Ectodermal cell (in vitro differentiated cells): Measurements from ENCODE around the gene SETD3.
A peak's percentile ranks its signal among the peaks of the same experiment; 100 is the strongest.

Source experiments
- H3K27ac ChIP-seq: 2 replicates; pipeline ENCODE4 v1.7.0; 2013; ENCODE audit warnings: mild to moderate bottlenecking, low read depth, low read length; ENCODE audit not compliant: insufficient read depth, poor library complexity, severe bottlenecking
- H3K27me3 ChIP-seq: 2 replicates; pipeline ENCODE4 v1.7.0; 2013; ENCODE audit warnings: mild to moderate bottlenecking, low read length; ENCODE audit not compliant: insufficient read depth, control insufficient read depth, poor library complexity, severe bottlenecking
- H3K36me3 ChIP-seq: one replicate; pipeline ENCODE4 v1.7.0; 2013; ENCODE audit warnings: low read length; ENCODE audit not compliant: control insufficient read depth, insufficient read depth
- H3K4me1 ChIP-seq: one replicate; pipeline ENCODE4 v1.7.0; 2013; ENCODE audit warnings: low read length; ENCODE audit not compliant: control insufficient read depth, insufficient read depth
- H3K4me3 ChIP-seq: 2 replicates; pipeline ENCODE4 v1.7.0; 2013; ENCODE audit warnings: low read depth, low read length, control low read depth; ENCODE audit not compliant: insufficient read depth
- H3K9me3 ChIP-seq: 2 replicates; pipeline ENCODE4 v1.7.0; 2013; ENCODE audit warnings: mild to moderate bottlenecking, low read length, moderate library complexity; ENCODE audit not compliant: control insufficient read depth
- WGBS, 2 experiments: methylation state at CpG; one replicate each; pipeline ENCODE4 v1.1.7; 2013; ENCODE audit warnings: missing lambda C conversion rate in 2 of 2; 5-methylcytosine and 5-hydroxymethylcytosine counted together

Gene SETD3

GRCh38 chr14:99468836-99469592 is 11.6 kb downstream of the SETD3 start:
- no peak overlapping the region for H3K27ac ChIP-seq
- 90 to 98% methylated on average over 8 of the region's 8 CpGs for WGBS, 2 experiments
- no peaks in the 10 kb centered on the region for H3K27me3 ChIP-seq
- H3K4me1 ChIP-seq = no peaks in the 10 kb centered on the region
- H3K9me3 ChIP-seq = no peaks in the 10 kb centered on the region
- no peaks in the 10 kb centered on the region for H3K36me3 ChIP-seq
- H3K4me3 ChIP-seq = no peak overlapping the region

GRCh38 chr14:99468081-99468480 is 12.6 kb downstream of the SETD3 start:
- Histone ChIP-seq H3K27me3 (no peaks in the 10 kb centered on the region), H3K4me1 (no peaks in the 10 kb centered on the region), H3K36me3 (no peaks in the 10 kb centered on the region), H3K9me3 (no peaks in the 10 kb centered on the region), H3K4me3 (no peak overlapping the region), H3K27ac (no peak overlapping the region)
- WGBS, 2 experiments = 96 to 98% methylated on average over 4 of the region's 4 CpGs

- WGBS, 2 experiments = 89 to 92% methylated on average over 9 of the region's 9 CpGs
- H3K27me3 ChIP-seq = no peaks in the 10 kb centered on the region
Observed at GRCh38 chr14:99467336-99468078, 13.2 kb downstream of the SETD3 start.

GRCh38 chr14:99466758-99467157 is 13.9 kb downstream of the SETD3 start:
- WGBS, 2 experiments = 90 to 95% methylated on average over 2 to 3 of the region's 3 CpGs
- no peaks in the 10 kb centered on the region for H3K9me3 ChIP-seq
- H3K27me3 ChIP-seq = no peaks in the 10 kb centered on the region
- H3K36me3 ChIP-seq = no peaks in the 10 kb centered on the region
- H3K27ac ChIP-seq = no peak overlapping the region
- H3K4me1 ChIP-seq = no peaks in the 10 kb centered on the region
- H3K4me3 ChIP-seq = no peak overlapping the region

More at GRCh38 chr14:99467336-99468078, 13.2 kb downstream of the SETD3 start:
- Histone ChIP-seq H3K4me3 (no peak overlapping the region), H3K36me3 (no peaks in the 10 kb centered on the region), H3K4me1 (no peaks in the 10 kb centered on the region), H3K27ac (no peak overlapping the region), H3K9me3 (no peaks in the 10 kb centered on the region)

GRCh38 chr14:99465288-99465687 is 15.4 kb downstream of the SETD3 start:
- H3K27ac ChIP-seq = no peak overlapping the region
- no peaks in the 10 kb centered on the region for H3K4me1 ChIP-seq
- no peaks in the 10 kb centered on the region for H3K9me3 ChIP-seq
- no peak overlapping the region for H3K4me3 ChIP-seq
- no peaks in the 10 kb centered on the region for H3K27me3 ChIP-seq
- WGBS, 2 experiments = 96 to 97% methylated on average over 9 of the region's 9 CpGs
- H3K36me3 ChIP-seq = no peaks in the 10 kb centered on the region

GRCh38 chr14:99463974-99464373 is 16.7 kb downstream of the SETD3 start:
- Histone ChIP-seq H3K4me1 (no peaks in the 10 kb centered on the region), H3K4me3 (no peak overlapping the region), H3K36me3 (no peaks in the 10 kb centered on the region), H3K27ac (peak overlapping the region; percentile 44), H3K27me3 (no peaks in the 10 kb centered on the region), H3K9me3 (no peaks in the 10 kb centered on the region)
- WGBS, 2 experiments = 87 to 90% methylated on average over 4 of the region's 4 CpGs

GRCh38 chr14:99462210-99462609 is 18.4 kb downstream of the SETD3 start:
- Histone ChIP-seq H3K27me3 (no peaks in the 10 kb centered on the region), H3K27ac (no peak overlapping the region), H3K4me3 (no peak overlapping the region), H3K36me3 (peaks cover 9% of the 10 kb centered on the region), H3K9me3 (no peaks in the 10 kb centered on the region), H3K4me1 (no peaks in the 10 kb centered on the region)
- WGBS, 2 experiments = 69 to 71% methylated on average over 6 of the region's 6 CpGs

- H3K36me3 ChIP-seq = peaks cover 16% of the 10 kb centered on the region
- H3K4me3 ChIP-seq = no peak overlapping the region
- no peaks in the 10 kb centered on the region for H3K9me3 ChIP-seq
- no peak overlapping the region for H3K27ac ChIP-seq
- no peaks in the 10 kb centered on the region for H3K27me3 ChIP-seq
- WGBS, 2 experiments = 92 to 98% methylated on average over 3 to 4 of the region's 5 CpGs
- H3K4me1 ChIP-seq = no peaks in the 10 kb centered on the region
Observed at GRCh38 chr14:99461411-99462085, 19.1 kb downstream of the SETD3 start.

- H3K4me1 ChIP-seq = no peaks in the 10 kb centered on the region
- no peak overlapping the region for H3K27ac ChIP-seq
- H3K4me3 ChIP-seq = no peak overlapping the region
- no peaks in the 10 kb centered on the region for H3K27me3 ChIP-seq
- H3K9me3 ChIP-seq = no peaks in the 10 kb centered on the region
- 81 to 83% methylated on average over 3 of the region's 3 CpGs for WGBS, 2 experiments
- peaks cover 16% of the 10 kb centered on the region for H3K36me3 ChIP-seq
Observed at GRCh38 chr14:99460793-99461192, 19.9 kb downstream of the SETD3 start.

- Histone ChIP-seq H3K36me3 (peaks cover 16% of the 10 kb centered on the region), H3K9me3 (no peaks in the 10 kb centered on the region), H3K4me3 (no peak overlapping the region), H3K27me3 (no peaks in the 10 kb centered on the region), H3K4me1 (no peaks in the 10 kb centered on the region), H3K27ac (no peak overlapping the region)
- 93 to 97% methylated on average over 5 of the region's 5 CpGs for WGBS, 2 experiments
Observed at GRCh38 chr14:99459481-99460100, 21.1 kb downstream of the SETD3 start.
